ENCODE results near the gene PDC.

DNA sequence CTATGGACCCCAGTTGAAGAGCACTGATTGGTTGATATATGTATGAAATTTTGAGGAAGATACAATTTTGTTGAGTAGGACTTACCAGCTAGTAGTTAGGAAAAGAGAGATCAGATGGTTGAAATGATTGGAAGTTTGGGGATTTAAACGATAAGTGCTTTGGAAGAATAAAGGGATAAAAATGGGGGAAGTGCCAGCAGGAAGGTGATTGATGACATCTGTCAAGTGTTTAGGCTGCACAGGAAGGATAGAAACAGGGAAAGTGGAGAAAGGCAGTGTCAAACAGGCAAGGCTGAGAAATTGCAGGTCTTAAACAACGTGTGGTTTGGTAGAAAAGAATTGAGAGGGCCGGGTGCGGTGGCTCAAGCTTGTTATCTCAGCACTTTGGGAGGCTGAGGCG is 22.3 kb downstream of the PDC start:
- TF ChIP-seq, protein P1, sequence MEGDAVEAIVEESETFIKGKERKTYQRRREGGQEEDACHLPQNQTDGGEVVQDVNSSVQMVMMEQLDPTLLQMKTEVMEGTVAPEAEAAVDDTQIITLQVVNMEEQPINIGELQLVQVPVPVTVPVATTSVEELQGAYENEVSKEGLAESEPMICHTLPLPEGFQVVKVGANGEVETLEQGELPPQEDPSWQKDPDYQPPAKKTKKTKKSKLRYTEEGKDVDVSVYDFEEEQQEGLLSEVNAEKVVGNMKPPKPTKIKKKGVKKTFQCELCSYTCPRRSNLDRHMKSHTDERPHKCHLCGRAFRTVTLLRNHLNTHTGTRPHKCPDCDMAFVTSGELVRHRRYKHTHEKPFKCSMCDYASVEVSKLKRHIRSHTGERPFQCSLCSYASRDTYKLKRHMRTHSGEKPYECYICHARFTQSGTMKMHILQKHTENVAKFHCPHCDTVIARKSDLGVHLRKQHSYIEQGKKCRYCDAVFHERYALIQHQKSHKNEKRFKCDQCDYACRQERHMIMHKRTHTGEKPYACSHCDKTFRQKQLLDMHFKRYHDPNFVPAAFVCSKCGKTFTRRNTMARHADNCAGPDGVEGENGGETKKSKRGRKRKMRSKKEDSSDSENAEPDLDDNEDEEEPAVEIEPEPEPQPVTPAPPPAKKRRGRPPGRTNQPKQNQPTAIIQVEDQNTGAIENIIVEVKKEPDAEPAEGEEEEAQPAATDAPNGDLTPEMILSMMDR (IDR thresholded peaks at IDR 0.05): no peak
- TF ChIP-seq ZFX (IDR thresholded peaks at IDR 0.05; ENCODE audit: borderline replicate concordance): no peak

All from 22Rv1 (cell line).